Amniotic epithelial cell (primary cell): Measurements from ENCODE around the gene RREB1.
"Not testable (repeated sequence)": the region's sequence is repeated elsewhere in the genome, so short reads cannot be mapped to it uniquely, and the experiment has no call there.

ENCODE experiments used
- DNase-seq: peaks from one replicate; pipeline ENCODE4 v3.0.0-alpha.2; 2010; ENCODE audit warnings: low read depth

RREB1 gene

GRCh38 chr6:7144872-7145584 is 37.3 kb downstream of the RREB1 start:
- DNase-seq, result peak; percentile 54

- DNase-seq, result no peak
Observed at GRCh38 chr6:7145585-7145884, 37.8 kb downstream of the RREB1 start.

GRCh38 chr6:7145885-7146828 is 38.4 kb downstream of the RREB1 start:
- DNase-seq, result peak; percentile 67

DNA sequence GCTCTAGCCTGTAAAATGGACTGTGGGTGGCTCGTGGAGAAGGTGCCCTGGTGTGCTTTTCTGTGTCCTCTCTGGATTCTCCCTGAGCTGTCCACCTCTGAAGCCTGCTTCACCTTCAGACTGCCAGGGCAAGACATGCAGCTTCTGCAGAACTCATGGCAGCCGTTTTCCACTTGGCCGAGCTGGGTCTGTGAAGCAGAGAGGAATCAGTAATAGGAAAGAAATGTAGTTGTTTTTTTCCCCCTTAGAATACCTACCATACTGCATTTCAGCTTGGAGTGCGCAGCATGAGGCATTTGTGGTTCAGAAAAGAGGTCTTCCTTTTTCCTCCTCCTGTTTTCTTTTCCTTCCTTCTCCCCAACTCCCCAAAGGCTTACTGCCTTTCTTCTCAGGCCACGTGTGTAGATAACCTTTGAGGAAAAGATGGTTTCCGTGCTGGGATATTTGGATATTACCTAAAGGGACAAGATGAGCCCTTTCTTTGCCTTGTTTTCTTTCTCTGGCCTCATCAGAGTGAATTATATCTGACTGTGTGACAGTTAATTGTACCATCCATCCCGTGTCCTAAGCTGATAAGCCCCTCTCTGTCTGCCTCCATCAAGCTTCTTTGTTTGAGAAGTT is 39.4 kb downstream of the RREB1 start:
- DNase-seq, result no peak

DNA sequence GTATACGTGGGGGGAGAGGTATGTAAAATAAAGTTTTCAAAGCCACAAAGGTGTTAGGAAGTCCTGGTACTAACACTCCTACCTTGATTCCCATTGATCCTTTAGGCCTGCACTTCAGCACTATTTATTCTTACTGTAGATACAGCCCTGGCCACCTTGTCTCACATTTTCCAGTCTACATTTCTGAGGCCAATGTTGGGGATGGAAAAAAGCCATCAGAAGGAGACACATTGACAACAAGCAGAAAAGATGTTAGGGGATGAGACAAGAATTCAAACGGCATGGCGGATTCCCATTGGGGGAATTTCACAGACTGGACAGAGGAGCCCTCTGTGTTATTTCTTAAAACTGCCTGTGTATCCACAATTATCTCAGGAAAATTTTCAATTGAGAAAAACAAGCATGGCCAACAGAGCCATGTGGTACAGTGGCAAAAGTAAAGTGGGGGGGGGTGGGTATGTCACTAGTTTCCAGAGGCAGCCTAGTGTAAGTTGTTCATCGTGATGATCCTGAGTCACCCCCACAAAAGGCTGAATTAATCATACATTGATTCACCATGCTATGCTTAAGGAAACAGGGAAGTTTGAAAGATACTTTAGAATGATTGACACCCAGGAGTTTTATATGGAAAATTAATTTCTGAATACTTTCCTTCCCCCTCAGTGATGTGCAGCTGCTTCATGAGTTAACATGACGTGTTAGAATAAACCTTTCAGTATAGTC is 40.5 kb downstream of the RREB1 start:
- DNase-seq, result peak; percentile 57

DNA sequence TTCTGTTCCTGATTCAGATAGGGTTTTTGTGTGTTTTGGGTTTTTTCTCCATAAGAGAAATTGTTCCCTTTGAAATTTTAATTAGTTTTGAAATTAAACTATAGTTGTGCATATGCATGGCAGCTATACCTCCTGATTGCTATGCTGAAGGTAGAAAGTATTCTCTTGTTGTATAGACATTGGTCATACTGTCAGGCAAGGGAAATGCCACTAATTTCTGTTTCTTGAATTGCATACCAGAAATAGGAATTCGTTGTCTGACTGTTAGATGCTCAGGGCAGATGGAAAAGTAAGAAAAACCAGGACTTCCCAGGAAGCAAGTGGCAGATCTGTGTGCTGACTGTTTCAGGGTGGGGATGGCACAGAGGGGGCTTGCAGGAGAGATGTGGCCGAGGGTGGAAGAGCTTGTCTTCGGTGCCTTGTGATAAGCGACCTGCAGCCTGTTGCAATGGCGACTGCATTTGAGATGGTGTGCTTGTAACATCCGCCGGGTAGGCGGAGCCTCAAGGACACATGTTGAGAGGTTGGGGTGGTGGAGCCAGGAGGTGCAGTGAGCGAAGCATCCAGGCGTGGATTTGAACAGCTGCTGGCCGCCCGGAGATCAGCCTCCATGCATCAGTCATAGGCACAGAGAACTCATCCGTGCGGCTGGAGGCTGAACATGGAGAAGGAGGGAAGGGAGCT is 42.8 kb downstream of the RREB1 start:
- peak; percentile 24 for DNase-seq

DNA sequence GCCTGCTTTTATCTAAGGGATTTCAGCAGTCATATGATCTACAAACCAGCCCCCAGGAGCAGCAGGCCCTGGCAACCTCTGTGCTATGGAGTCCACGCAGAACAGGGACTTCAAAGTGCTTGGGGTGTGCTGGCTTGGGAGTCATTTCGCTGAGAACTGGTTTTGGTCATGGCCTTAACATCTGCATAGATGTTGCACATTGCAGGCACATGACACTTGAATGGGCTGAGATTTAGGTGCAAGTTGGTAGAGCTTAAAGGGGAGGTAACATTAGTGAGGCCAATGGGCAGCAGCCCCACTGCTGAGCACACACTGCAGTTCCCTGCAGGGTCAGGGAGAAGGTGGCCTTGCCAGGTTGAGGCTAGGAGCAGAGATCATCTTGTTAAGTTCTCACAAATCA is 43.6 kb downstream of the RREB1 start:
- no peak for DNase-seq

DNA sequence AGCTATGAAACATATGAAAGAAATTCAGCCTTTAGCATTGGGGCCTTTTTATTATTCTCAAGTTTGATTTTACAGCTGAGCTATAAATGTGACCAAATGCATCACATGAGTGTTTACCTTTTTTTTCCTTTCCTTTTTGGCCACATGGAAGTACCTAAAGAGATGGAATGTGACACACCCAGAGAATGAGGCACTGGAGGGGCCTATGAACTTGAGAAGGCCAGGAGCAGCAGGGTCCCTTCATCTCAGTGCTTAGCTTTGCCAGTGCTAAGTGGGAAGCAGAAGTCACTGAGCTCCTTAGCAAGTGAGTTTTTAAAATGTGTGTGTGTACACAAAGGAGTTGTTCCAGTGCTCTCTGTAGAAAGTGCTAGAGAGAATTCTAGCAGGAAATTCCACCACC is 44.7 kb downstream of the RREB1 start:
- no peak for DNase-seq

GRCh38 chr6:7153789-7154188 is 46.0 kb downstream of the RREB1 start:
- DNase-seq, result no peak

DNA sequence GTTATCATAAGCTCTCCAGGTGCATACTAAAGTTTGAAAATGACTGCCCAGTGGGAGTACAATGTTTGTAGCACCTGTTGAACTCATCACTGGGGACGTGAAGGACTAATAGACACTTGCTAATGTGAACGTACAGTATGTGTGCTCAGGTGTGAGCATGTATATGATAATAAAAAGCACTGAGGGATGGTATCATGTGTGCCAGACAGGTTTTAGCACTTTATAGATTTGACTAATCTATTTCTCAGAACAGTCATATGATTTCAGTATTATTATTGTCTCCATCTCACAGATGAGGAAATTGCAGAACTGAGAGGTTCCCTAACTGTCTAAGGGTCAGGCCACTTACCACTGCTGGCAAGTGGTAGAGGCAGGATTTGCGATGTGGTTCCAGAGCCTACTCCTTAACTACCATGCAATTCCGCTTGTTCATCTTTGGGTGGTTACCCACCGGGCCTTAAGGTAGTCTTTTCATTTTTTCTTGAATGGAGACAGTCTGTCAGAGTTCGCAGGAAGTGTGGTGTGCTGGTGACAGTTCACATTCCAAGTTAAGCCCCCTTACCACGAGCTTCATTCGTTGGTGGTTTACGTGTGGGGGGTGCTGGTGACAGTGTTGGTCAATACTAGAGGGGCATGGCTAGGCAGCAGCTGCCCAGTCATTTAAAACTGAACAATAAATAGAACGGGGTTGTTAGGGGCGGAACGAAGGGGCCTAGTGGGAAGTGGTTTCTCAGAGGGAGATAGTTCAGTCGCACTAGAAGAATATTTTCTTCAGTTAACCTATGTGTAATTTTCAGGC is 46.8 kb downstream of the RREB1 start:
- DNase-seq, result no peak

- no peak for DNase-seq
Observed at GRCh38 chr6:7155871-7156579, 48.3 kb downstream of the RREB1 start.

DNA sequence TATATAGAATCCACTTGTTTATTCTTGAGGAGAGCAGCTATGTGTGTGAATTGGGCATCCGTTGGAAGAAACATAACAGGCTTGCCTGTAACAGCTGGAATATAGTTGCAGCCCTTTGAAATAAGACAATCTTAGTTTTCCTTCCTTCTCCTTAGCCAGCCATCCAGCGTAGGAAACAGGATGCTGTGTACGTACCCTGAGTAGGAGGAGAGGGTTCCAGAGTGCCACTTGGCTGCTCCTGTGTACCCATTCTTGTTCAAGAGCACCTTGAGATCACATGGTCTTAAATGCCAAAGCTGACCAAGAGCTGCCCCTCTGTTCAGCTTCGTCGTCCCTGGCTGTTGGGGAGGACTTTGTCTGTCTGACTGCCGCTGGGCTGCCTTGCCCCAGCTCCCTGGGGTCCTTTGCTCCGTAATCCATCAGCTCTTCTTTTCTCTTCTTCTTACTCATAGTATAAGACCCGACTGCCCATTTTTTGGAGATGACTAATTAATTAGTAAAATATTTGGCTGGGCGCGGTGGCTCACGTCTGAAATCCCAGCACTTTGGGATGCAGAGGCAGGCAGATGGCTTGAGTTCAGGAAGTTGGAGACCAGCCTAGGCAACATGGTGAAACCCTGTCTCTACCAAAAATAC is 49.0 kb downstream of the RREB1 start:
- DNase-seq, result no peak

DNA sequence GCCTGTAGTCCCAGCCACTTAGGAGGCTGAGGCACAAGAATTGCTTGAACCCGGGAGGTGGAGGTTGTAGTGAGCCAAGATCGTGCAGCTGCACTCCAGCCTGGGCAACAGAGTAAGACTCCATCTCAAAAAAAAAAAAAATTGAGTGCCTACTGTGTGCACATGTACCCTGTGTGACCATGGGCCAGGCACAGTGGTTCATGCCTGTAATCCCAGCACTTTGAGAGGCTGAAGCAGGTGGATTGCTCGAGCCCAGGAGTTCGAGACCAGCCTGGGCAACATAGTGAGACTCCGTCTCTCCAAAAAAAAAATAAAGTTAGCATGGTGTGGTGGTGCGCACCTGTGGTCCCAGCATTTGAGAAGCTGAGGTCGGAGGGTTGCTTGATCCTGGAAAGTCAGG is 49.5 kb downstream of the RREB1 start:
- DNase-seq, result not testable (repeated sequence)

DNA sequence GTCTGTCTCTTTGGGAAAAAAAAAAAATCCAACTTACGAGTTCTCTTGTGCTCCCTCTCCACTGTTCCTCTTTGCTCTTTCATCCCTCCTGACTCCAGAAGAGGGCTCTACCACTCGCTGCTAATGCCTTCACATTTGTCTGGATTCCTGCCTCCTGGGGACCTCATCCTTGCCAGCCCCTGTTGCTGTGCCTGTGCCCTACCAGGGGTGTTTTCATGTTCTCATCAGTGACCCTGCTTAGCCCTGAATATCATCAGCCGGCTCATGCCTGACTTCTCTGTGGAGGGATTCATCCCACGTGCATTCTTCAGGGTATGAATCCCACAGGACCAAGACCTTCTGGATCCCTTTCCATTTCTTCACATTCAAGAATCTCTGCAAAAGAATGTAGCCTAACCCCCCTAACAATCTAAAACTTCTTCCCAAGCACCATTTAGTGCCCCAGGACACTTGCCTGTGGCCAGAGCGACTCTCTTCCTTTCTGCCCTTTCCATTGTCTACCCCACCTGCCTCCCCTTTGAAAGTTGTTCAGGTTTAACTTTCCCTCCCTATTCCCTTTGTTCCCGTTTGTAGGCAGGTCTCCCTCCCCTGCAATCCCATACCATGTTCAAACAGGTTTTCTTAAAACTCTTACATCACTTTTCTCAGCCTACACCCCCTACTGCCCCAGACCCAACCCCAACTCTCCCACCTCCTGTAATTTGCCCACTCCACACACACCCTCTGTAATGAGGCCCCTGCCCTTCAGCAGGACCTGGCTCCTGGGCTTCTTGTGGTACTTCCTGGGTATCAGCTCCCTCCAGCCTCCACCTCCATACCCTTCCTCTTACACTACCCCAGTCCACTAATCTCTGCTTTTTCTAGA is 50.2 kb downstream of the RREB1 start:
- DNase-seq, result peak; percentile 46

DNA sequence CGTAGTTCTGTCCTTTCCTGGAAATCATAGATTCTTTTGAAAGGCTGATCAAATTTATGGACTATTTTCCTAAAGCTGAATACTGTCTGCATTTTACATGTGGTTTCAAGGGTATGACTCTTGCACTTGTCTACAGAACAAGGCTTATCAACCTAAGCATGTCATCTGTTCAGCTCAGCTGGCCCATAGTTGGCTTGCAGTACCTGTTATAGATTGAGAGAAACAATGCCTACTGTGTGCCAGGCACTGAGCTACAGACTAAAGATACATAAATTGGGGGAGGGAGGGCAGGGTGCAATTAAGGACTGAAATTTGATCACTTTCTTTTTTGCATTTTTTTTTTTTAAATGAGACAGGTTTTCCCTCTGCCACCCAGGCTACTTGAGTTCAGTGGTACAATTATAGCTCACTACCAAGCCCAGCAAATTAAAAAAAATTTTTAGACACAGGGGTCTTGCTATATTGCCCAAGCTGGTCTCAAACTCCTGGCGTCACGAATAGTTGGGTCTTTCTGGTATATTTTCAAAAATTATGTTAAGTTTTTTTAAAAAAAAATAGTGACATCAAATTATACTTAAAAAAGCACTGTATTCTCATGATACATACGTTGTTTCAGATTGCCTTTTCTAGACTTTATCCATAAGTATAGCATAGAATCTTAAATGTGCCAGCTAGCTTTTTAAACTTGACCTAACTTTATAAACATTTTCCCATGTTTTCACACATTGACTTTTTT is 52.2 kb downstream of the RREB1 start:
- DNase-seq, result no peak

- no peak for DNase-seq
Observed at GRCh38 chr6:7161253-7161623, 53.5 kb downstream of the RREB1 start.

- no peak for DNase-seq
Observed at GRCh38 chr6:7161845-7162244, 54.1 kb downstream of the RREB1 start.

GRCh38 chr6:7163661-7164071 is 55.9 kb downstream of the RREB1 start:
- DNase-seq, result no peak
